Activated CD4-positive, alpha-beta memory T cell treated with anti-CD3 and anti-CD28 coated beads for 36 hours (primary cell): ENCODE measurements around the gene DCP1A. TPM values are rescaled to one million over a fixed set of nuclear protein-coding genes. Genes with fewer than 3 reads are reported as not detected.
"Not testable (repeated sequence)": the region's sequence is repeated elsewhere in the genome, so short reads cannot be mapped to it uniquely, and the experiment has no call there.

Source experiments
- CTCF ChIA-PET: fragments of 350-600 bp; sonication (Branson Sonifier 250); formaldehyde crosslinking; loops from one replicate; lab custom pipeline; 2021; ENCODE audit warnings: antibody characterized with exemption, inconsistent platforms; lab: Charles Lee
- POLR2A ChIA-PET: fragments of 350-600 bp; sonication (Branson Sonifier 250); formaldehyde crosslinking; loops from one replicate; lab custom pipeline; 2021; ENCODE audit warnings: antibody characterized with exemption; lab: Charles Lee
- DNase-seq: peaks from one replicate; pipeline ENCODE4 v3.0.0-alpha.2; 2020
- H3K27ac Mint-ChIP-seq: one replicate; pipeline ENCODE4 v1.8.0; 2021; ENCODE audit warnings: mixed read lengths
- H3K27me3 Mint-ChIP-seq: one replicate; pipeline ENCODE4 v1.8.0; 2021; ENCODE audit warnings: mixed read lengths
- H3K36me3 Mint-ChIP-seq: one replicate; pipeline ENCODE4 v1.8.0; 2021; ENCODE audit warnings: mixed read lengths
- H3K4me1 Mint-ChIP-seq: one replicate; pipeline ENCODE4 v1.8.0; 2021; ENCODE audit warnings: low read depth, mixed read lengths
- H3K4me3 Mint-ChIP-seq: one replicate; pipeline ENCODE4 v1.8.0; 2021; ENCODE audit warnings: mild to moderate bottlenecking, mixed read lengths
- H3K9me3 Mint-ChIP-seq: one replicate; pipeline ENCODE4 v1.8.0; 2021; ENCODE audit warnings: mixed read lengths
- intact Hi-C: fragments of 100-400 bp; cut with micrococcal nuclease; formaldehyde crosslinking; loops from one replicate; pipeline ENCODE4 v1.15.1; 2023
- total RNA-seq, 2 experiments: library from RNA; stranded (reverse); gene quantifications; one replicate each; pipeline ENCODE4 v1.2.3, GENCODE V29; 2021

Gene DCP1A
- total RNA-seq, 2 experiments from 2014 or later = 32.0 to 32.7 TPM

GRCh38 chr3:53252947-53253322, 94.4 kb downstream of the DCP1A start:
- CTCF ChIA-PET = interaction anchor here (0.7 to 1.5 kb wide), 2 partner anchors 56 to 139 kb away, joined by 3 read pairs; no protein-coding TSS in a partner anchor
- POLR2A ChIA-PET, H3K27ac Mint-ChIP-seq, DNase-seq, H3K9me3 Mint-ChIP-seq, H3K4me3 Mint-ChIP-seq, H3K27me3 Mint-ChIP-seq: not testable (repeated sequence)
- peaks cover 18% of the 10 kb centered on the region for H3K36me3 Mint-ChIP-seq
- H3K4me1 Mint-ChIP-seq = peaks cover 33% of the 10 kb centered on the region
- intact Hi-C loops = loop anchor here (10.0 kb wide), 1 partner anchor 358 kb away; the partner anchor contains the start of gene STIMATE

- no peak for DNase-seq
- ChIA-PET CTCF (interaction anchor here (0.7 to 0.9 kb wide), 2 partner anchors 32 to 56 kb away, joined by 3 to 4 read pairs; no protein-coding TSS in a partner anchor), POLR2A (interaction anchor here (0.9 kb wide), 1 partner anchor 95 kb away, joined by 3 read pairs; the partner anchor contains the start of gene DCP1A)
- peaks cover 37% of the 10 kb centered on the region for H3K4me1 Mint-ChIP-seq
- H3K9me3 Mint-ChIP-seq = no peaks in the 10 kb centered on the region
- H3K27ac Mint-ChIP-seq = no peak overlapping the region
- intact Hi-C loops = loop anchor here (10.0 kb wide), 1 partner anchor 358 kb away; the partner anchor contains the start of gene STIMATE
- peaks cover 22% of the 10 kb centered on the region for H3K36me3 Mint-ChIP-seq
- no peaks in the 10 kb centered on the region for H3K27me3 Mint-ChIP-seq
- no peak overlapping the region for H3K4me3 Mint-ChIP-seq
Observed at GRCh38 chr3:53252096-53252946, 95.0 kb downstream of the DCP1A start.

DNA sequence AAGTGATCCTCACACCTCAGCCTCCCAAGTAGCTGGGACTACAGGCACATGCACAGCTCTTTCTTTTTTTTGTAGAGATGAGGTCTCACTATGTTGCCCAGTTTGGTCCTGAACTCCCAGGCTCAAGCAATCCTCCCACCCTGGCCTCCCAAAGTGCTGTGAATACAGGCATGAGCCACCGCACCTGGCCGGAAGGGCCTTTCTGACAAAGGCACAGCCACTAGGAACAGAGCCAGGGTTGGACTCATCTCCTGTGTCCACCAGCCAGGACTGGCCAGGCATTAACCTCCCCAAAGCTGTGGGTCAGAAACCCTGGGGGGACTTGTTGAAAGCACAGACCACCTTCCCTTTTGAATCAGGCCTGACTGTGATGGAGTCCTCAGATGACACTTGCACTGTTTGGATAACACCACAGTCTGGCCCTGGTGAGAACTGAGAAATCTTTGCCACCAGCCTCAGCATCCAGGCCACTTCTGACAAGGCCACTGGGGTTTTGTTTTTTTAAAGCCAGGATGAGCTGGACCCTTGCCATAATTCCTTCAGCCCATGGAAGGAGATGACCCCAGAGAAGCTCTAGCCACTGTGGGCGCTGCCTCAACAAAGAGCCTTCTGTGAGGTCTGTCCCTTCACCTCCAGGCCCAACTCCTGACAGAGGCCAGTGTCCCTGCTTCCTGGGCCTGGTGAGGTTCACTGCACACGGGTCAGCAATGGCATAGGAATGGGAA, 96.3 kb downstream of the DCP1A start:
- peaks cover 37% of the 10 kb centered on the region for H3K4me1 Mint-ChIP-seq
- H3K9me3 Mint-ChIP-seq = no peaks in the 10 kb centered on the region
- H3K4me3 Mint-ChIP-seq = no peak overlapping the region
- ChIA-PET CTCF (interaction anchor here (0.9 kb wide), 1 partner anchor 31 kb away, joined by 4 read pairs; no protein-coding TSS in a partner anchor), POLR2A (no interaction called here)
- H3K36me3 Mint-ChIP-seq = peaks cover 25% of the 10 kb centered on the region
- intact Hi-C loops = loop anchor here (10.0 kb wide), 1 partner anchor 356 kb away; the partner anchor contains the start of gene STIMATE
- DNase-seq = no peak
- H3K27ac Mint-ChIP-seq = no peak overlapping the region
- H3K27me3 Mint-ChIP-seq = no peaks in the 10 kb centered on the region

DNA sequence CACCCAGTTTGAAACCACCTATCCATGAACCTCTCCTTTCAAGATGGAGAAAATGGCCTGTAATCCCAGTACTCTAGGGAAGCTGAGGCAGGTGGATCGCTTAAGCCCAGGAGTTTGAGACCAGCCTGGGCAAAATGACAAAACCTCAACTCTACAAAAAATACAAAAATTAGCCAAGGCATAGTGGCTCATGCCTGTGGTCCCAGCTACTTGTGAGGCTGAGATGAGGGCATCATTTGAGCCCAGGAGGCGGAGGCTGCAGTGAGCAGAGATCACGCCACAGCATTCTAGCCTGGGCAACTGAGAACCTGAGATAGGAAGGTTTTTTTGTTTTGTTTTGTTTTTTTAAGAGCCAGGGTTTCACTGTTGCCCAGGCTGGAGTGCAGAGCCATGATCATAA, 96.9 kb downstream of the DCP1A start:
- intact Hi-C loops = loop anchor here (10.0 kb wide), 1 partner anchor 356 kb away; the partner anchor contains the start of gene STIMATE
- ChIA-PET POLR2A (no interaction called here), CTCF (no interaction called here)
- Mint-ChIP-seq H3K9me3 (no peaks in the 10 kb centered on the region), H3K36me3 (peaks cover 25% of the 10 kb centered on the region), H3K4me3 (no peak overlapping the region), H3K27me3 (no peaks in the 10 kb centered on the region), H3K4me1 (peaks cover 37% of the 10 kb centered on the region), H3K27ac (no peak overlapping the region)
- no peak for DNase-seq

DNA sequence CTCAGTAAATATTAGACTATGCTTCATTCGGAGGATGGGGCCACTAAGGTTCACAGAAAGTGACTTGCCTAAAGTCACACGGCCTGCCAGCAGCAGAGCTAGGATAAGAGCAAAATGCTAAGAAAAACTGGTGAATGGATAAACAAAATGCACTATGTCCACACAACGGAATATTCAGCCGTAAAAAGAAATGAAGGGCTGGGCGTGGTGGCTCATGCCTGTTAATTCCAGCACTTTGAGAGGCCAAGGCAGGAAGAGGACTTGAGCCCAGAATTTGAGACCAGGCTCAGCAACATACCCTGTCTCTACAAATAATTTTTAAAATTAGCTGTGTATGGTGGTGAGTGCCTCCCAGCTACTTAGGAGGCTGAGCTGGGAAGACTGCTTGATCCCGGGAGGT, 99.2 kb downstream of the DCP1A start:
- no peak overlapping the region for H3K4me3 Mint-ChIP-seq
- H3K9me3 Mint-ChIP-seq = no peaks in the 10 kb centered on the region
- POLR2A ChIA-PET = no interaction called here
- CTCF ChIA-PET = interaction anchor here (0.7 to 1.7 kb wide), 3 partner anchors 17 to 134 kb away, joined by 3 to 4 read pairs (median 3); no protein-coding TSS in a partner anchor
- DNase-seq = no peak
- peaks cover 26% of the 10 kb centered on the region for H3K4me1 Mint-ChIP-seq
- intact Hi-C loops = no loop called here
- no peak overlapping the region for H3K27ac Mint-ChIP-seq
- H3K36me3 Mint-ChIP-seq = peaks cover 16% of the 10 kb centered on the region
- no peaks in the 10 kb centered on the region for H3K27me3 Mint-ChIP-seq

GRCh38 chr3:53247619-53248018, 99.7 kb downstream of the DCP1A start:
- CTCF ChIA-PET = no interaction called here
- peaks cover 15% of the 10 kb centered on the region for H3K36me3 Mint-ChIP-seq
- intact Hi-C loops = no loop called here
- no peaks in the 10 kb centered on the region for H3K9me3 Mint-ChIP-seq
- H3K4me1 Mint-ChIP-seq = peaks cover 23% of the 10 kb centered on the region
- POLR2A ChIA-PET = no interaction called here
- H3K27ac Mint-ChIP-seq = no peak overlapping the region
- no peak overlapping the region for H3K4me3 Mint-ChIP-seq
- no peaks in the 10 kb centered on the region for H3K27me3 Mint-ChIP-seq
- DNase-seq = no peak

- no peaks in the 10 kb centered on the region for H3K9me3 Mint-ChIP-seq
- H3K36me3 Mint-ChIP-seq = peaks cover 15% of the 10 kb centered on the region
- no peaks in the 10 kb centered on the region for H3K27me3 Mint-ChIP-seq
- intact Hi-C loops = no loop called here
- H3K27ac Mint-ChIP-seq = no peak overlapping the region
- ChIA-PET CTCF (no interaction called here), POLR2A (no interaction called here)
- no peak for DNase-seq
- H3K4me3 Mint-ChIP-seq = no peak overlapping the region
- peaks cover 9% of the 10 kb centered on the region for H3K4me1 Mint-ChIP-seq
Observed at GRCh38 chr3:53244271-53244670, 103.1 kb downstream of the DCP1A start.

- CTCF ChIA-PET = no interaction called here
- no peaks in the 10 kb centered on the region for H3K9me3 Mint-ChIP-seq
Observed at GRCh38 chr3:53243785-53244184, 103.6 kb downstream of the DCP1A start.

DNA sequence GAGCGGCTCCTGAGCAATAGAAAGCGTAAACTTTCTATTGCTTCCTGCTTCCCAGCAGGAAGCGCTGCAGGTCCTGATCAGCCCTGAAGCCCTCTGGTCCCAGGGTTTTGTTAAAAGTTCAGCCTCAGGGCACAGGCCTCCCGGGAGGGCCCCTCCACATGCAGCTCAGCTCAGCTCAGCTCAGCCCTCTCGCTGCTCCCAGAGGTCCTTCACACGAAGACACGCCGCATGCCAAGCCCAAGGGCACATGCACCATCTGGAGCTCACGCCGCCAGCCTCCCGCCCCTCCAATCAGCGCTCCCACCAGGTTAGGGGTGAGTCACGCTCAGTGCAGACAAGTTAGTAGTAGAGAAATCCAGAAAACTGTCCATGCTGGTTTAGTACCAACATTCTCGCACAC, 104.2 kb downstream of the DCP1A start:
- Mint-ChIP-seq H3K4me3 (no peak overlapping the region), H3K4me1 (peaks cover 6% of the 10 kb centered on the region), H3K27me3 (no peaks in the 10 kb centered on the region), H3K27ac (no peak overlapping the region), H3K36me3 (peaks cover 17% of the 10 kb centered on the region), H3K9me3 (no peaks in the 10 kb centered on the region)
- no peak for DNase-seq
- intact Hi-C loops = no loop called here
- POLR2A ChIA-PET = no interaction called here
- CTCF ChIA-PET = no interaction called here

More at GRCh38 chr3:53243785-53244184, 103.6 kb downstream of the DCP1A start:
- no peak for DNase-seq
- H3K4me1 Mint-ChIP-seq = peaks cover 9% of the 10 kb centered on the region
- no peak overlapping the region for H3K4me3 Mint-ChIP-seq
- H3K27me3 Mint-ChIP-seq = no peaks in the 10 kb centered on the region
- intact Hi-C loops = no loop called here
- peaks cover 17% of the 10 kb centered on the region for H3K36me3 Mint-ChIP-seq
- H3K27ac Mint-ChIP-seq = no peak overlapping the region
- POLR2A ChIA-PET = no interaction called here

- no peak for DNase-seq
- peaks cover 12% of the 10 kb centered on the region for H3K36me3 Mint-ChIP-seq
- no peaks in the 10 kb centered on the region for H3K27me3 Mint-ChIP-seq
- ChIA-PET POLR2A (no interaction called here), CTCF (no interaction called here)
- H3K27ac Mint-ChIP-seq = no peak overlapping the region
- H3K4me1 Mint-ChIP-seq = peaks cover 1% of the 10 kb centered on the region
- H3K4me3 Mint-ChIP-seq = no peak overlapping the region
- H3K9me3 Mint-ChIP-seq = no peaks in the 10 kb centered on the region
- intact Hi-C loops = no loop called here
Observed at GRCh38 chr3:53242642-53243041, 104.7 kb downstream of the DCP1A start.

DNA sequence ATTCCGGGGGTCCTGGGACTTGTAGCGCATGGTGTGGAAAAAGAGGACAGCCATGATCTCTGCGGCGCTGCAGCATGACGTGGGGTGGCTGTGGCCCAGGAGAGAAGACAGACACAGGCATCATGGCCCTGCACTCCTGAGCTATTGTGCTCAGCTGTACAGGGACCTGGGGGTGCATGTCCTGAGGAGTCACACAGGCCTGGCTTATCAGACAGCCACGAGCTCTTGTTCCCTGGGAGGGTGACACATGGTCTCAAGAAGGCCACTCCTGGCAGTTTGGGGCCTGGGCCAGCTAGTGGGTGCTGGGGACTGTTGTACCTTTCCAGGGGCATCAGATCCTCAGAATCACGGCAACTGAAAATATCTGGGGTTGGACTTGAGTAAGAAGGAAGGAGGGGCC, 105.2 kb downstream of the DCP1A start:
- POLR2A ChIA-PET = interaction anchor here (0.6 kb wide), 1 partner anchor 1742 kb away, joined by 3 read pairs; no protein-coding TSS in a partner anchor
- H3K36me3 Mint-ChIP-seq = peaks cover 10% of the 10 kb centered on the region
- CTCF ChIA-PET = no interaction called here

More for the DNA sequence above, 105.2 kb downstream of the DCP1A start:
- Mint-ChIP-seq H3K27me3 (no peaks in the 10 kb centered on the region), H3K4me3 (no peak overlapping the region), H3K4me1 (no peaks in the 10 kb centered on the region), H3K9me3 (no peaks in the 10 kb centered on the region), H3K27ac (no peak overlapping the region)
- DNase-seq = no peak
- intact Hi-C loops = no loop called here
